Hepatocyte (in vitro differentiated cells): ENCODE data around the gene USP47. TPM values are rescaled to one million over a fixed set of nuclear protein-coding genes. Genes with fewer than 3 reads are reported as not detected.

ENCODE experiments used
- DNase-seq: peaks from one replicate; pipeline ENCODE4 v3.0.0-alpha.2; 2016; ENCODE audit warnings: low spot score
- H2AFZ ChIP-seq: fragments of 200-600 bp; sonication (generic); 2 replicates; pipeline ENCODE4 v1.6.0; 2016; ENCODE audit warnings: antibody characterized with exemption, mild to moderate bottlenecking
- H3K27ac ChIP-seq: fragments of 200-600 bp; sonication (generic); 2 replicates; pipeline ENCODE4 v1.5.1; 2016; ENCODE audit warnings: mild to moderate bottlenecking
- H3K27me3 ChIP-seq: fragments of 200-600 bp; sonication (generic); 2 replicates; pipeline ENCODE4 v1.6.1; 2016
- H3K36me3 ChIP-seq: fragments of 200-600 bp; sonication (generic); replicated peaks from 2 replicates; pipeline ENCODE4 v1.5.1; 2016; ENCODE audit warnings: low read depth; ENCODE audit not compliant: insufficient read depth
- H3K4me1 ChIP-seq: fragments of 200-600 bp; sonication (generic); 2 replicates; pipeline ENCODE4 v1.5.1; 2016; ENCODE audit warnings: mild to moderate bottlenecking, moderate library complexity; ENCODE audit not compliant: insufficient read depth
- H3K4me2 ChIP-seq: fragments of 200-600 bp; sonication (generic); 2 replicates; pipeline ENCODE4 v1.6.0; 2016
- H3K4me3 ChIP-seq: fragments of 200-600 bp; sonication (generic); 2 replicates; pipeline ENCODE4 v1.5.1; 2016; ENCODE audit warnings: mild to moderate bottlenecking
- H3K79me2 ChIP-seq: fragments of 200-600 bp; sonication (generic); 2 replicates; pipeline ENCODE4 v1.6.0; 2017; ENCODE audit warnings: mild to moderate bottlenecking
- H3K9me2 ChIP-seq: fragments of 200-600 bp; sonication (generic); replicated peaks from 2 replicates; pipeline ENCODE4 v1.6.0; 2017; ENCODE audit warnings: mild to moderate bottlenecking; ENCODE audit not compliant: insufficient read depth
- H3K9me3 ChIP-seq: fragments of 200-600 bp; sonication (generic); 2 replicates; pipeline ENCODE4 v1.5.1; 2016; ENCODE audit warnings: low read depth, mild to moderate bottlenecking
- H4K20me1 ChIP-seq: fragments of 200-600 bp; sonication (generic); 2 replicates; pipeline ENCODE4 v1.6.0; 2016; ENCODE audit warnings: mild to moderate bottlenecking; ENCODE audit not compliant: insufficient read depth, poor library complexity, severe bottlenecking
- CTCF ChIP-seq: fragments of 200-600 bp; sonication (generic); IDR thresholded peaks from 2 replicates; pipeline ENCODE4 v1.5.1; 2016; ENCODE audit warnings: antibody characterized with exemption, mild to moderate bottlenecking; ENCODE audit not compliant: poor library complexity
- EZH2 ChIP-seq: fragments of 200-600 bp; sonication (generic); IDR thresholded peaks from 2 replicates; pipeline ENCODE4 v1.6.1; 2016; ENCODE audit warnings: antibody characterized with exemption, mild to moderate bottlenecking, borderline replicate concordance
- EZH2phosphoT487 ChIP-seq: fragments of 200-600 bp; sonication (generic); IDR thresholded peaks from one replicate; pipeline ENCODE4 v1.6.1; 2018; ENCODE audit warnings: antibody characterized with exemption, mild to moderate bottlenecking, low read depth, moderate library complexity; ENCODE audit not compliant: unreplicated experiment, severe bottlenecking
- WGBS: methylation state at CpG from one replicate; pipeline ENCODE4 v1.1.6; 2016; ENCODE audit warnings: low lambda C conversion rate; ENCODE audit errors: missing lambda C conversion rate; 5-methylcytosine and 5-hydroxymethylcytosine counted together
- polyA plus RNA-seq: library from polyadenylated mRNA; unstranded; fragments of >200 nt; fragmentation: Nextera tagmentation; extraction: Ambion mirVana; gene quantifications from 2 replicates; pipeline ENCODE4 v1.2.1, GENCODE V29; 2016
- total RNA-seq: library from RNA; depleted of rRNA; stranded (reverse); fragments of >200 nt; gene quantifications from 2 replicates; pipeline ENCODE4 v1.2.3, GENCODE V29; 2014

The USP47 gene
- total and polyA plus RNA-seq, 2 experiments from 2014 or later = 34.0 to 76.9 TPM

- 2% methylated on average over 2 of the region's 2 CpGs for WGBS
- H2AFZ ChIP-seq = no peak overlapping the region
- no peaks in the 10 kb centered on the region for H3K36me3 ChIP-seq
- no peak for DNase-seq
- no peak for TF ChIP-seq CTCF
- no peak for TF ChIP-seq EZH2phosphoT487
- peaks cover 3% of the 10 kb centered on the region for H3K9me2 ChIP-seq
- H3K27me3 ChIP-seq = no peaks in the 10 kb centered on the region
- peaks cover 41% of the 10 kb centered on the region for H3K4me1 ChIP-seq
- peak overlapping the region; percentile 89 for H3K4me2 ChIP-seq
- H3K4me3 ChIP-seq = peak overlapping the region; percentile 89
- H4K20me1 ChIP-seq = peaks cover 53% of the 10 kb centered on the region
- peaks cover 68% of the 10 kb centered on the region for H3K79me2 ChIP-seq
- peak overlapping the region; percentile 100 for H3K27ac ChIP-seq
- H3K9me3 ChIP-seq = no peaks in the 10 kb centered on the region
Measured at GRCh38 chr11:11843642-11844041, 1.9 kb downstream of the USP47 start.

- no peak for DNase-seq
- 40% methylated on average over 1 of the region's 1 CpG for WGBS
- H3K27ac ChIP-seq = peak overlapping the region; percentile 100
- no peaks in the 10 kb centered on the region for H3K27me3 ChIP-seq
- peaks cover 74% of the 10 kb centered on the region for H3K79me2 ChIP-seq
- no peak overlapping the region for H2AFZ ChIP-seq
- H3K4me1 ChIP-seq = peaks cover 41% of the 10 kb centered on the region
- peak overlapping the region; percentile 89 for H3K4me2 ChIP-seq
- H3K4me3 ChIP-seq = peak overlapping the region; percentile 89
- peaks cover 3% of the 10 kb centered on the region for H3K9me2 ChIP-seq
- peaks cover 58% of the 10 kb centered on the region for H4K20me1 ChIP-seq
- no peak for TF ChIP-seq EZH2phosphoT487
- TF ChIP-seq EZH2 = no peak
- no peak for TF ChIP-seq CTCF
- no peaks in the 10 kb centered on the region for H3K36me3 ChIP-seq
- no peaks in the 10 kb centered on the region for H3K9me3 ChIP-seq
Measured at GRCh38 chr11:11844272-11844671, 2.5 kb downstream of the USP47 start.

- no peak for TF ChIP-seq EZH2
- TF ChIP-seq EZH2phosphoT487 = no peak
- TF ChIP-seq CTCF = no peak
- Histone ChIP-seq H3K4me3 (no peak overlapping the region), H3K27ac (peak overlapping the region; percentile 100), H3K36me3 (no peaks in the 10 kb centered on the region), H4K20me1 (peaks cover 66% of the 10 kb centered on the region), H3K9me2 (peaks cover 3% of the 10 kb centered on the region), H3K4me2 (peak overlapping the region; percentile 89), H3K4me1 (peaks cover 49% of the 10 kb centered on the region), H2AFZ (no peak overlapping the region), H3K9me3 (no peaks in the 10 kb centered on the region), H3K27me3 (no peaks in the 10 kb centered on the region), H3K79me2 (peaks cover 82% of the 10 kb centered on the region)
- DNase-seq = peak; percentile 54
Measured at GRCh38 chr11:11845071-11845470, 3.3 kb downstream of the USP47 start.

GRCh38 chr11:11845551-11845950, 3.8 kb downstream of the USP47 start:
- Histone ChIP-seq H3K27me3 (no peaks in the 10 kb centered on the region), H3K79me2 (peaks cover 87% of the 10 kb centered on the region), H3K4me3 (no peak overlapping the region), H3K4me1 (peaks cover 47% of the 10 kb centered on the region), H3K9me2 (no peaks in the 10 kb centered on the region), H2AFZ (no peak overlapping the region), H3K36me3 (no peaks in the 10 kb centered on the region), H3K9me3 (no peaks in the 10 kb centered on the region), H3K27ac (peak overlapping the region; percentile 64), H4K20me1 (peaks cover 71% of the 10 kb centered on the region), H3K4me2 (peak overlapping the region; percentile 89)
- WGBS = 79% methylated on average over 1 of the region's 1 CpG
- DNase-seq = no peak
- TF ChIP-seq EZH2phosphoT487 (no peak), CTCF (no peak), EZH2 (no peak)
